ENCODE measurements around the gene EIPR1. TPM values are rescaled to one million over a fixed set of nuclear protein-coding genes. Genes with fewer than 3 reads are reported as not detected.

EIPR1 gene
- total and polyA plus RNA-seq, 2 of the 13 experiments (the other 11 are each of a cell fraction or from before 2014, with no cell fraction given): 70.0 to 96.3 TPM

DNA sequence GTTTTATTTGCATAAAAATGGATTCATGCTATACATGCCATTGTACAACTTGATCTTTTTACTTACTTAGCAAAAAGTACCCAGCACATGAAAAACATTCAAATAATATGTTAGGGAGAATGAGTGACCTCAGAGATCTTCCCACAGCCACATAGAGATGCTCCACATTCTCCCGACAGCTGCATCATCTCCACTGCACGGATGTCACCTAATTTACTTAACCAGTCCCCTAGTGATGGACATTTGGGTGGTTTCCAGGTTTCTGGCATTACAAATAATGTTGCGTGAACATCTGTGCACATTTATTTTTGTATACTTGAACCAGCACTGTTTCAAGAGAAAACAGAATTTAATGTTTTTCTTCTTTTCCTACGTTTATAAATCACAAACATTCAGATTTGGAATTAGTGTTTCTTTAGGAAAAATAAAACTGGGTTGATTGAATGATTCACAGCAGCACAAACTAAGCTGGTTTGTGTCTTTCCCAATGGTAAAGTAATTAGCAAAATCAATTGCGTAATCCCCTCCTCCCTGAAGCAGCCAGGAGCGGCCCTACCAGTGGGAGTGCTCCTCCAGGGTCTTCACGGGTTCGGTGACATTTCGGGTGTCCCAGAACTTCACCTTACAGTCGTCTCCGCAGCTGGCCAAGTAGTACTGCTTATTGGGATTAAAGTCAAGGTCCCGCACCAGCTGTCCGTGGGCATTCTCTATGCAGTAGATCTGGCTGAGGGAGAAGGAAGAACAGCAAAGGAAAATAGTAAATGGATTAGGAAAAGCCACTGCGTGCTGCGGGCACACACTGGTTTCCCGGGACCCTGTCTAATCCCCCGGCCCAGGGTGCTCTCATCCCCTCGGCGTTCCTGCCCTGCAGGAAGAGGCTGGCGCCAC lies 183.9 kb downstream of the EIPR1 start:
- ATAC-seq (no peak), FAIRE-seq (no peak), DNase-seq (ENCODE audit: low spot score) (no peak)
- Histone ChIP-seq H2AFZ (ENCODE audit: low read length) (no peak overlapping the region), H3K36me3 (replicated peaks in 1 of 2; ENCODE audit: control insufficient read depth in 1 of 2, insufficient read depth in 2 of 2, low read length in 2 of 2) (peaks cover 23 to 57% of the 10 kb centered on the region in 2 experiments), H3K9ac (ENCODE audit: insufficient read depth, low read depth, low read length) (no peak overlapping the region), H3K27ac (ENCODE audit: extremely low read length, insufficient read depth, low read length) (no peak overlapping the region), H4K20me1 (ENCODE audit: insufficient read depth, low read length) (no peaks in the 10 kb centered on the region), H3K4me2 (ENCODE audit: low read depth, low read length) (no peak overlapping the region), H3K4me3 (replicated peaks in 1 of 3; ENCODE audit: insufficient read depth in 1 of 3, low read depth in 2 of 3, low read length in 3 of 3) (no peak overlapping the region), H3K27me3 (ENCODE audit: control insufficient read depth in 1 of 2, insufficient read depth in 2 of 2, low read length in 2 of 2) (no peaks in the 10 kb centered on the region), H3K9me3 (ENCODE audit: low read length) (no peaks in the 10 kb centered on the region), H3K4me1 (ENCODE audit: insufficient read depth, low read length) (no peaks in the 10 kb centered on the region), H3K79me2 (ENCODE audit: insufficient read depth, low read length) (no peaks in the 10 kb centered on the region)
- BruUV-seq (replicated peaks): no TSS peak
- ChIA-PET POLR2A (no interaction called here), CTCF (ENCODE audit: low intra/inter-chr PET ratio, low total read pairs) (no interaction called here)
- 92% methylated on average over 20 of the region's 20 CpGs for WGBS (ENCODE audit: low lambda C conversion rate)
- intact Hi-C loops (cut with micrococcal nuclease; ENCODE audit: unreplicated experiment): no loop called here
- in situ Hi-C loops (cut with HindIII; ENCODE audit: extremely low pct_ligation_motif_present, low pct_unique_long_range_greater_than_20kb): no loop called here
- TF ChIP-seq, protein P1, sequence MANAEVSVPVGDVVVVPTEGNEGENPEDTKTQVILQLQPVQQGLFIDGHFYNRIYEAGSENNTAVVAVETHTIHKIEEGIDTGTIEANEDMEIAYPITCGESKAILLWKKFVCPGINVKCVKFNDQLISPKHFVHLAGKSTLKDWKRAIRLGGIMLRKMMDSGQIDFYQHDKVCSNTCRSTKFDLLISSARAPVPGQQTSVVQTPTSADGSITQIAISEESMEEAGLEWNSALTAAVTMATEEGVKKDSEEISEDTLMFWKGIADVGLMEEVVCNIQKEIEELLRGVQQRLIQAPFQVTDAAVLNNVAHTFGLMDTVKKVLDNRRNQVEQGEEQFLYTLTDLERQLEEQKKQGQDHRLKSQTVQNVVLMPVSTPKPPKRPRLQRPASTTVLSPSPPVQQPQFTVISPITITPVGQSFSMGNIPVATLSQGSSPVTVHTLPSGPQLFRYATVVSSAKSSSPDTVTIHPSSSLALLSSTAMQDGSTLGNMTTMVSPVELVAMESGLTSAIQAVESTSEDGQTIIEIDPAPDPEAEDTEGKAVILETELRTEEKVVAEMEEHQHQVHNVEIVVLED (CRISPR knock-in tag; IDR thresholded peaks at IDR 0.05; ENCODE audit: borderline replicate concordance): no peak
- TF ChIP-seq MAFK (conservative IDR thresholded peaks at IDR 0.05 in 1 of 2, IDR thresholded peaks at IDR 0.05 in 1 of 2; ENCODE audit: low read length in 2 of 2) (peak; percentile 9 to 32; a peak in 2 of 4 replicates), KAT2B (IDR thresholded peaks at IDR 0.05; ENCODE audit: borderline replicate concordance, low read depth, low read length) (no peak), CEBPG (CRISPR knock-in tag; IDR thresholded peaks at IDR 0.05) (peak; percentile 51; the same call in 1 of the 2 replicates), CEBPB (IDR thresholded peaks at IDR 0.05; ENCODE audit: borderline replicate concordance, low read depth, low read length) (peak; percentile 92)
- TF ChIP-seq, protein P2, sequence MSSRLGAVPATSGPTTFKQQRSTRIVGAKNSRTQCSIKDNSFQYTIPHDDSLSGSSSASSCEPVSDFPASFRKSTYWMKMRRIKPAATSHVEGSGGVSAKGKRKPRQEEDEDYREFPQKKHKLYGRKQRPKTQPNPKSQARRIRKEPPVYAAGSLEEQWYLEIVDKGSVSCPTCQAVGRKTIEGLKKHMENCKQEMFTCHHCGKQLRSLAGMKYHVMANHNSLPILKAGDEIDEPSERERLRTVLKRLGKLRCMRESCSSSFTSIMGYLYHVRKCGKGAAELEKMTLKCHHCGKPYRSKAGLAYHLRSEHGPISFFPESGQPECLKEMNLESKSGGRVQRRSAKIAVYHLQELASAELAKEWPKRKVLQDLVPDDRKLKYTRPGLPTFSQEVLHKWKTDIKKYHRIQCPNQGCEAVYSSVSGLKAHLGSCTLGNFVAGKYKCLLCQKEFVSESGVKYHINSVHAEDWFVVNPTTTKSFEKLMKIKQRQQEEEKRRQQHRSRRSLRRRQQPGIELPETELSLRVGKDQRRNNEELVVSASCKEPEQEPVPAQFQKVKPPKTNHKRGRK (CRISPR knock-in tag; IDR thresholded peaks at IDR 0.05): no peak

All from HepG2 (cell line).